Measurements from ENCODE around the gene SGMS2. TPM values are rescaled to one million over a fixed set of nuclear protein-coding genes. Genes with fewer than 3 reads are reported as not detected.

SGMS2 gene
- total and polyA plus RNA-seq, 2 of the 13 experiments (the other 11 are each of a cell fraction or from before 2014, with no cell fraction given): 1.2 to 1.7 TPM

- 80% methylated on average over 1 of the region's 1 CpG for WGBS (ENCODE audit: low lambda C conversion rate)
- no peak for FAIRE-seq
- ATAC-seq: no peak
- H3K4me2 ChIP-seq (ENCODE audit: low read depth, low read length): no peak overlapping the region
- no peaks in the 10 kb centered on the region for H3K36me3 ChIP-seq (replicated peaks in 1 of 2; ENCODE audit: control insufficient read depth in 1 of 2, insufficient read depth in 2 of 2, low read length in 2 of 2)
- no peak overlapping the region for H3K27ac ChIP-seq (ENCODE audit: extremely low read length, insufficient read depth, low read length)
- no peaks in the 10 kb centered on the region for H3K79me2 ChIP-seq (ENCODE audit: insufficient read depth, low read length)
- no peak overlapping the region for H2AFZ ChIP-seq (ENCODE audit: low read length)
- no peaks in the 10 kb centered on the region for H4K20me1 ChIP-seq (ENCODE audit: insufficient read depth, low read length)
- BruUV-seq (replicated peaks): no TSS peak
- DNase-seq (ENCODE audit: low spot score): no peak
- TF ChIP-seq TBX2 (CRISPR knock-in tag; IDR thresholded peaks at IDR 0.05; ENCODE audit: borderline replicate concordance): no peak
- no peak for TF ChIP-seq BHLHE40 (IDR thresholded peaks at IDR 0.05; ENCODE audit: low read length)
- no peak for TF ChIP-seq RXRA (CRISPR knock-in tag; IDR thresholded peaks at IDR 0.05)
- no peak for TF ChIP-seq HIC2 (CRISPR knock-in tag; IDR thresholded peaks at IDR 0.05; ENCODE audit: low read depth)
- TF ChIP-seq ZNF839 (CRISPR knock-in tag; IDR thresholded peaks at IDR 0.05; ENCODE audit: borderline replicate concordance): no peak
- TF ChIP-seq GABPB1 (CRISPR knock-in tag; IDR thresholded peaks at IDR 0.05): no peak
- TF ChIP-seq MZF1 (CRISPR knock-in tag; IDR thresholded peaks at IDR 0.05; ENCODE audit: borderline replicate concordance): no peak
- TF ChIP-seq SATB2 (CRISPR knock-in tag; IDR thresholded peaks at IDR 0.05): no peak
- no peak for TF ChIP-seq POLR2AphosphoS2 (IDR thresholded peaks at IDR 0.05; ENCODE audit: low read depth, low read length)
- TF ChIP-seq U2AF2 (IDR thresholded peaks at IDR 0.05; ENCODE audit: low read depth, low read length): no peak
- no peak for TF ChIP-seq MXD3 (CRISPR knock-in tag; IDR thresholded peaks at IDR 0.05)
- no peak for TF ChIP-seq ZNF484 (CRISPR knock-in tag; IDR thresholded peaks at IDR 0.05; ENCODE audit: borderline replicate concordance, low read depth)
- TF ChIP-seq THYN1 (CRISPR knock-in tag; IDR thresholded peaks at IDR 0.05; ENCODE audit: borderline replicate concordance, low read depth): no peak
- no peak for TF ChIP-seq GPN1 (CRISPR knock-in tag; IDR thresholded peaks at IDR 0.05; ENCODE audit: borderline replicate concordance)
- no peak for TF ChIP-seq ZNF746 (CRISPR knock-in tag; IDR thresholded peaks at IDR 0.05)
- H3K9ac ChIP-seq (ENCODE audit: insufficient read depth, low read depth, low read length): no peak overlapping the region
- no peak overlapping the region for H3K4me3 ChIP-seq (replicated peaks in 1 of 3; ENCODE audit: insufficient read depth in 1 of 3, low read depth in 2 of 3, low read length in 3 of 3)
- H3K4me1 ChIP-seq (ENCODE audit: insufficient read depth, low read length): no peaks in the 10 kb centered on the region
- intact Hi-C loops (cut with micrococcal nuclease; ENCODE audit: unreplicated experiment) (no loop called here), in situ Hi-C loops (cut with HindIII; ENCODE audit: extremely low pct_ligation_motif_present, low pct_unique_long_range_greater_than_20kb) (no loop called here)
- ChIA-PET CTCF (ENCODE audit: low intra/inter-chr PET ratio, low total read pairs) (no interaction called here), POLR2A (no interaction called here)
- no peaks in the 10 kb centered on the region for H3K9me3 ChIP-seq (ENCODE audit: low read length)
- no peaks in the 10 kb centered on the region for H3K27me3 ChIP-seq (ENCODE audit: control insufficient read depth in 1 of 2, insufficient read depth in 2 of 2, low read length in 2 of 2)
These were observed 9.6 kb upstream of the SGMS2 start for GRCh38 chr4:107815158-107815557.
